GM12801 (cell line): Measurements from ENCODE around the gene SPR.

Source experiments
- CTCF ChIP-seq: IDR thresholded peaks from one replicate; pipeline ENCODE4 v1.5.1; 2011; ENCODE audit warnings: control low read depth; ENCODE audit not compliant: insufficient read length; ENCODE audit errors: extremely low read depth

SPR gene

DNA sequence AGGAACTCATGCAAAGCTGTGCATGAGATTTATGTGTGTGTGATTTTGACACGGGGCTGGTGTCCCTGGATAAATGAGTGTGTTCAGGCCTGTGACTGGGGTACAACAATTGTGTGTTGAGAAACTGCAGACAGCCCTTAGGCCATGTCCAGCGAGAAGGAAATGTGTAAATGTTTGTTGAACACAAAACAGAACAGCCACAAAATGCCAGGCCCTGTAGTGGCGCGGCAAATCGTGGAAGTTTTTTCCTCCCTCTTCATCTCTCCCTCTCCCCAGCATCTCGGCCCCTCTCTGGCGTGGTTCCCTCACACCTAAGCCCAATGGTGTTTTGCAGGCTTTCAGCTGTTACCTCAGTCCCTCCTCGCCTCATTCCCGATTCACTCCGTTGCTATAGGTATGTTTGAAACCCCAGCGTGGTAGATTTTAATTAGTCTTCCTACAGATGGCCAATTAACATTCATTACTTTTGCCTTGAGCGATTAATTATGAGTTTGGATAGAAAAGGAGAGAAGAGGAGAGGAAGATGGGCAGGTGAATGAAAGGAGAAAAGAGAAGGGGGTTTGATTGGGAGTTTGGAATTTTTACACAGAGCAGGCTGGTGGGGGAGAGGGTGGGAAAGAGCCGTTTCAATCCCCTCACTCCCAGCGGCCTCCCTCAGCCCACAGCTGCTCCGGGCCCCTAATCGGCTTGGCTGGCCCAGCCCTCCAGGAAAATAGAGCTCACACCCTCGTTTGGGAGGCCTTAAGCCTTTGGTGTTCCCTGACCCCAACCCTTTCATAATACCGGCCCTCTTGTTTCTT, 10.8 kb downstream of the SPR start:
- no peak for TF ChIP-seq CTCF

DNA sequence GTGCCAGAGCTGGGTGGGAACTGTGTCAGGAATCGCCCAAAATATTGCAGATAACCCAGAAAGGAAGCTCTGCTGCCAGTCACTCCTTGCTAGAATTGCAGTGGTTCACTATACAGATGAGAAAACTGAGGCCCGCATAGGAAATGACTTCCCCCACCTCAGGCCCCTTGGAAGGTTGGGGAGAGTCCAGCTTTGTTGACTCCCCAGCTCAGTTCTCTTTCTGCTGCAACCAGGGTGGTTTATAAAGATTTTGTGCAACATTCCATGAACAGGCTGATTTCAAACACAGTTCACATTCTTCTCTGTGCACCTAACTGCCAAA, 11.3 kb downstream of the SPR start:
- no peak for TF ChIP-seq CTCF

GRCh38 chr2:72900191-72900825, 13.1 kb downstream of the SPR start:
- no peak for TF ChIP-seq CTCF

GRCh38 chr2:72901426-72901825, 14.2 kb downstream of the SPR start:
- no peak for TF ChIP-seq CTCF

DNA sequence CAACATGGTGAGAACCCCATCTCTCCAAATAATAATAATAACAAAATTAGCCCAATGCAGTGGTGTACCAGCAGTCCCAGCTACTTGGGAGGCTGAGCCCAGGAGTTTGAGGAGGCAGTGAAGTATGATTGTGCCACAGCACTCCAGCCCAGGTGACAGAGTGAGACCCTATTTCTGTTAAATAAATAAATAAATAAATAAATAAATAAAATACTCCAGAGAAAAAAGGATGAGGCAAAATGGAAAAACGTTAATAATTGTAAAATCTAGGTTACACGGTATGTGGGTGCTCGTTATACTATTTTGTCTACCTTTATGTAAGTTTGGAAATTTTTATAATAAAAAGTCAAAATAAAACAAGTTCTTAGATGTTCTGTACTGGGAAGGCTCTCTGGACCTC, 21.5 kb downstream of the SPR start:
- TF ChIP-seq CTCF: no peak

DNA sequence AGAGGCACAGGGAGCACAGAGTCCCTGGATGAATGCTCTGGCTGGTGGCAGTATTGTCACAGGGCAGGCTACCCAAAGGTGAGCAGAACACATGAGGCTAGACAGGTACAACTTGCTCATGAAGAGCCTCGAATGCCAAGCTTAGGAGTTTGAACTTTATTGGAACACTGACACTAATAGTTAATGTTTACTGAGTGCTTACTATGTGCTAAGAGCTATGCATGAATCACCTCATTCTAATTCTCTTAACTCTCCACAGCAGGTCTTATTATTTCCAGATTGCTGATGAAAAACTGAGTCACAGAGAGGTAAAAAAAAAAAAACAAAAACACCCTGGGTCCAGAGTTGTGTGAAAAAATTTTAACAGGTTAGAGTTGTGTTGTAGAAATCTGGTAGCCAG, 24.0 kb downstream of the SPR start:
- TF ChIP-seq CTCF: no peak

- TF ChIP-seq CTCF: no peak
Observed at GRCh38 chr2:72913486-72914205, 26.4 kb downstream of the SPR start.
